Neuronal stem cell (in vitro differentiated cells): ENCODE results near the gene HRG.

Experiments used
- DNase-seq: peaks from one replicate; pipeline ENCODE4 v3.0.0-alpha.2; 2013; ENCODE audit warnings: low spot score
- H2AFZ ChIP-seq: one replicate; pipeline ENCODE4 v1.6.1; 2013; ENCODE audit warnings: mild to moderate bottlenecking, low read length, inconsistent platforms
- H2AK5ac ChIP-seq: 2 replicates; pipeline ENCODE4 v1.6.1; 2013; ENCODE audit warnings: low read depth, mild to moderate bottlenecking, inconsistent platforms, low read length, moderate library complexity, mixed read lengths
- H2BK120ac ChIP-seq: 2 replicates; pipeline ENCODE4 v1.6.1; 2013; ENCODE audit warnings: low read depth, mild to moderate bottlenecking, inconsistent platforms, low read length, moderate library complexity, mixed read lengths
- H2BK12ac ChIP-seq: one replicate; pipeline ENCODE4 v1.6.1; 2013; ENCODE audit warnings: low read length, inconsistent platforms
- H2BK15ac ChIP-seq: 2 replicates; pipeline ENCODE4 v1.6.1; 2013; ENCODE audit warnings: mild to moderate bottlenecking, low read length, inconsistent platforms, mixed read lengths
- H2BK5ac ChIP-seq: one replicate; pipeline ENCODE4 v1.6.1; 2013; ENCODE audit warnings: inconsistent platforms, mild to moderate bottlenecking, low read length, moderate library complexity
- H3K14ac ChIP-seq: one replicate; pipeline ENCODE4 v1.6.1; 2013; ENCODE audit warnings: low read length, inconsistent platforms
- H3K18ac ChIP-seq: 2 replicates; pipeline ENCODE4 v1.6.1; 2013; ENCODE audit warnings: low read length, inconsistent platforms
- H3K23ac ChIP-seq: 2 replicates; pipeline ENCODE4 v1.6.1; 2013; ENCODE audit warnings: low read depth, mild to moderate bottlenecking, mixed read lengths, low read length, inconsistent platforms; ENCODE audit not compliant: poor library complexity
- H3K27ac ChIP-seq: replicated peaks from 3 replicates; pipeline ENCODE4 v1.5.1; 2013; ENCODE audit warnings: low read length, inconsistent platforms
- H3K27me3 ChIP-seq, 3 experiments: 2 replicates each; pipeline ENCODE4 v1.6.1; 2013; ENCODE audit warnings: low read length in 3 of 3, mild to moderate bottlenecking in 2 of 3, inconsistent platforms in 1 of 3, low read depth in 1 of 3, mixed read lengths in 1 of 3, moderate library complexity in 1 of 3; ENCODE audit not compliant: control insufficient read depth in 3 of 3, insufficient read depth in 3 of 3
- H3K36me3 ChIP-seq, 2 donors: replicated peaks in 1 of 2; 2 replicates each; pipeline ENCODE4 v1.6.1; 2013; ENCODE audit warnings: low read length in 2 of 2; ENCODE audit not compliant: control insufficient read depth in 2 of 2, insufficient read depth in 2 of 2
- H3K4ac ChIP-seq: 2 replicates; pipeline ENCODE4 v1.6.1; 2013; ENCODE audit warnings: inconsistent platforms, mild to moderate bottlenecking, low read length, moderate library complexity
- H3K4me1 ChIP-seq, 2 donors: 1 replicate in 1 of 2; 2 replicates in 1 of 2; pipeline ENCODE4 v1.6.1; 2013; ENCODE audit warnings: low read length in 2 of 2, low read depth in 1 of 2; ENCODE audit not compliant: control insufficient read depth in 2 of 2, insufficient read depth in 1 of 2
- H3K4me2 ChIP-seq: one replicate; pipeline ENCODE4 v1.6.1; 2013; ENCODE audit warnings: mild to moderate bottlenecking, low read length, inconsistent platforms; ENCODE audit not compliant: insufficient read depth, poor library complexity, severe bottlenecking
- H3K4me3 ChIP-seq, 2 donors: 2 replicates each; pipeline ENCODE4 v1.5.1; 2013; ENCODE audit warnings: low read length in 2 of 2, mild to moderate bottlenecking in 2 of 2, inconsistent platforms in 1 of 2, moderate library complexity in 1 of 2
- H3K79me1 ChIP-seq: one replicate; pipeline ENCODE4 v1.6.1; 2013; ENCODE audit warnings: low read depth, mild to moderate bottlenecking, inconsistent platforms, low read length, moderate library complexity
- H3K9ac ChIP-seq: one replicate; pipeline ENCODE4 v1.6.1; 2013; ENCODE audit warnings: mild to moderate bottlenecking, low read depth, low read length, inconsistent platforms; ENCODE audit not compliant: poor library complexity
- H3K9me3 ChIP-seq, 2 donors: replicated peaks in 1 of 2; 2 replicates each; pipeline versions ENCODE3 to v1.6.1; 2013; ENCODE audit warnings: low read length in 2 of 2, mild to moderate bottlenecking in 2 of 2, inconsistent platforms in 1 of 2, low read depth in 1 of 2, mixed read lengths in 1 of 2, moderate library complexity in 1 of 2; ENCODE audit not compliant: control insufficient read depth in 2 of 2, insufficient read depth in 1 of 2
- H4K8ac ChIP-seq: one replicate; pipeline ENCODE4 v1.6.1; 2013; ENCODE audit warnings: low read depth, mild to moderate bottlenecking, inconsistent platforms, low read length, moderate library complexity
- H4K91ac ChIP-seq: one replicate; pipeline ENCODE4 v1.6.1; 2013; ENCODE audit warnings: low read length, low read depth, mild to moderate bottlenecking, inconsistent platforms; ENCODE audit not compliant: poor library complexity
- WGBS, 2 donors: extraction: QIAGEN DNeasy Blood & Tissue Kit; methylation state at CpG; one replicate each; pipeline ENCODE4 v1.1.7; 2013; ENCODE audit warnings: missing lambda C conversion rate in 2 of 2, mixed read lengths in 1 of 2; ENCODE audit not compliant: insufficient read length in 2 of 2, insufficient replicate concordance in 1 of 2; ENCODE audit errors: extremely low coverage in 2 of 2; 5-methylcytosine and 5-hydroxymethylcytosine counted together

Gene HRG

GRCh38 chr3:186618318-186618938 lies 47.4 kb upstream of the HRG start:
- no peak overlapping the region for H3K23ac ChIP-seq
- H3K27me3 ChIP-seq, result peaks cover 0 to 31% (median 0%) of the 10 kb centered on the region in 3 experiments
- no peak overlapping the region for H2AFZ ChIP-seq
- no peak overlapping the region for H2AK5ac ChIP-seq
- H3K36me3 ChIP-seq, result no peaks in the 10 kb centered on the region
- H3K9me3 ChIP-seq, result no peaks in the 10 kb centered on the region
- WGBS, 2 donors, result no CpG with 5 or more reads among the region's 8 CpGs
- no peak overlapping the region for H3K27ac ChIP-seq
- H3K18ac ChIP-seq, result no peak overlapping the region
- no peak overlapping the region for H2BK12ac ChIP-seq
- H4K8ac ChIP-seq, result no peak overlapping the region
- H2BK120ac ChIP-seq, result no peak overlapping the region
- H4K91ac ChIP-seq, result no peak overlapping the region
- H3K9ac ChIP-seq, result no peak overlapping the region
- H3K4me3 ChIP-seq, result no peak overlapping the region
- H3K14ac ChIP-seq, result no peak overlapping the region
- H3K4me1 ChIP-seq, result no peaks in the 10 kb centered on the region
- H3K4ac ChIP-seq, result no peak overlapping the region
- no peak overlapping the region for H3K4me2 ChIP-seq
- H3K79me1 ChIP-seq, result no peaks in the 10 kb centered on the region
- DNase-seq, result no peak
- no peak overlapping the region for H2BK5ac ChIP-seq
- no peak overlapping the region for H2BK15ac ChIP-seq

- no peak overlapping the region for H4K8ac ChIP-seq
- no peak overlapping the region for H3K4me2 ChIP-seq
- H3K27me3 ChIP-seq, result peaks cover 0 to 23% (median 0%) of the 10 kb centered on the region in 3 experiments
- no peak overlapping the region for H3K4ac ChIP-seq
- no peaks in the 10 kb centered on the region for H3K36me3 ChIP-seq
- no peak overlapping the region for H2BK12ac ChIP-seq
- H3K27ac ChIP-seq, result no peak overlapping the region
- H2BK5ac ChIP-seq, result no peak overlapping the region
- no peak overlapping the region for H3K9ac ChIP-seq
- H3K79me1 ChIP-seq, result no peaks in the 10 kb centered on the region
- H3K9me3 ChIP-seq, result no peaks in the 10 kb centered on the region
- H3K18ac ChIP-seq, result no peak overlapping the region
- H4K91ac ChIP-seq, result no peak overlapping the region
- no peak overlapping the region for H2AFZ ChIP-seq
- no peak overlapping the region for H2BK120ac ChIP-seq
- H3K4me3 ChIP-seq, result no peak overlapping the region
- no peak overlapping the region for H3K14ac ChIP-seq
- H3K4me1 ChIP-seq, result no peaks in the 10 kb centered on the region
- no CpG with 5 or more reads among the region's 5 CpGs for WGBS, 2 donors
- no peak overlapping the region for H2BK15ac ChIP-seq
- DNase-seq, result no peak
- H3K23ac ChIP-seq, result no peak overlapping the region
- no peak overlapping the region for H2AK5ac ChIP-seq
These were observed 46.0 kb upstream of the HRG start for GRCh38 chr3:186619787-186620212.

- no peak overlapping the region for H3K27ac ChIP-seq
- no peak overlapping the region for H3K18ac ChIP-seq
- no peaks in the 10 kb centered on the region for H3K4me1 ChIP-seq
- no CpG with 5 or more reads among the region's 17 CpGs for WGBS, 2 donors
- H4K8ac ChIP-seq, result no peak overlapping the region
- no peak overlapping the region for H2BK15ac ChIP-seq
- no peak overlapping the region for H3K14ac ChIP-seq
- no peak for DNase-seq
- H2BK120ac ChIP-seq, result no peak overlapping the region
- no peak overlapping the region for H3K4me3 ChIP-seq
- H3K79me1 ChIP-seq, result no peaks in the 10 kb centered on the region
- no peak overlapping the region for H2AK5ac ChIP-seq
- H2AFZ ChIP-seq, result no peak overlapping the region
- H2BK5ac ChIP-seq, result no peak overlapping the region
- no peak overlapping the region for H3K9ac ChIP-seq
- H3K4me2 ChIP-seq, result no peak overlapping the region
- H3K27me3 ChIP-seq, result peaks cover 0 to 26% (median 0%) of the 10 kb centered on the region in 3 experiments
- no peak overlapping the region for H2BK12ac ChIP-seq
- peak overlapping the region; percentile 18 for H3K23ac ChIP-seq
- no peak overlapping the region for H3K4ac ChIP-seq
- no peaks in the 10 kb centered on the region for H3K36me3 ChIP-seq
- H3K9me3 ChIP-seq, result no peaks in the 10 kb centered on the region
- no peak overlapping the region for H4K91ac ChIP-seq
These were observed 45.4 kb upstream of the HRG start for GRCh38 chr3:186620213-186621092.

GRCh38 chr3:186621894-186622650 lies 43.7 kb upstream of the HRG start:
- H2BK12ac ChIP-seq, result no peak overlapping the region
- DNase-seq, result no peak
- H3K27ac ChIP-seq, result no peak overlapping the region
- H4K8ac ChIP-seq, result no peak overlapping the region
- H2BK120ac ChIP-seq, result no peak overlapping the region
- H2AFZ ChIP-seq, result no peak overlapping the region
- no peaks in the 10 kb centered on the region for H3K79me1 ChIP-seq
- no CpG with 5 or more reads among the region's 7 CpGs for WGBS, 2 donors
- no peak overlapping the region for H2BK15ac ChIP-seq
- no peak overlapping the region for H4K91ac ChIP-seq
- H3K4me1 ChIP-seq, result no peaks in the 10 kb centered on the region
- no peak overlapping the region for H3K9ac ChIP-seq
- H3K18ac ChIP-seq, result no peak overlapping the region
- H3K14ac ChIP-seq, result no peak overlapping the region
- no peaks in the 10 kb centered on the region for H3K9me3 ChIP-seq
- no peak overlapping the region for H3K4me2 ChIP-seq
- H3K4me3 ChIP-seq, result no peak overlapping the region
- peaks cover 0 to 31% (median 0%) of the 10 kb centered on the region in 3 experiments for H3K27me3 ChIP-seq
- no peak overlapping the region for H3K4ac ChIP-seq
- H2AK5ac ChIP-seq, result no peak overlapping the region
- H2BK5ac ChIP-seq, result no peak overlapping the region
- H3K36me3 ChIP-seq, result no peaks in the 10 kb centered on the region
- no peak overlapping the region for H3K23ac ChIP-seq
